ENCODE measurements around the gene ERCC1. TPM values are rescaled to one million over a fixed set of nuclear protein-coding genes. Genes with fewer than 3 reads are reported as not detected.
A peak's percentile ranks its signal among the peaks of the same experiment; 100 is the strongest.

ERCC1 gene
- total RNA-seq, 1 donor from 2014 or later: 71.8 TPM

- TF ChIP-seq CTCF (conservative IDR thresholded peaks at IDR 0.05): no peak
- Mint-ChIP-seq H3K27ac (peak within 1 kb of the TSS; percentile 95), H3K27me3 (no peaks in the 10 kb centered on the region), H3K36me3 (no peaks in the 10 kb centered on the region), H3K4me1 (ENCODE audit: unreplicated experiment) (peaks cover 8% of the 10 kb centered on the region), H3K4me3 (peak within 1 kb of the TSS; percentile 97), H3K9me3 (no peaks in the 10 kb centered on the region)
- peak; percentile 100 for DNase-seq (ENCODE audit: extremely low spot score, unreplicated experiment)
These were observed 53.1 kb downstream of the ERCC1 start, which contains the start of gene ERCC2 for GRCh38 chr19:45370410-45371204. ERCC2 (minus strand) TSS chr19:45370573; CDS start chr19:45370540, 33 bp downstream.

GRCh38 chr19:45368737-45369340 is 54.9 kb downstream of the ERCC1 start:
- H3K27ac Mint-ChIP-seq: no peak overlapping the region
- no peaks in the 10 kb centered on the region for H3K27me3 Mint-ChIP-seq
- H3K4me3 Mint-ChIP-seq: peak overlapping the region; percentile 78
- H3K4me1 Mint-ChIP-seq (ENCODE audit: unreplicated experiment): peaks cover 8% of the 10 kb centered on the region
- no peaks in the 10 kb centered on the region for H3K36me3 Mint-ChIP-seq
- DNase-seq (ENCODE audit: extremely low spot score, unreplicated experiment): no peak
- no peaks in the 10 kb centered on the region for H3K9me3 Mint-ChIP-seq
- TF ChIP-seq CTCF (conservative IDR thresholded peaks at IDR 0.05): no peak

GRCh38 chr19:45368127-45368526 is 55.6 kb downstream of the ERCC1 start:
- TF ChIP-seq CTCF (conservative IDR thresholded peaks at IDR 0.05): no peak
- H3K36me3 Mint-ChIP-seq: no peaks in the 10 kb centered on the region
- H3K4me3 Mint-ChIP-seq: peak overlapping the region; percentile 36
- peaks cover 8% of the 10 kb centered on the region for H3K4me1 Mint-ChIP-seq (ENCODE audit: unreplicated experiment)
- H3K27me3 Mint-ChIP-seq: no peaks in the 10 kb centered on the region
- no peaks in the 10 kb centered on the region for H3K9me3 Mint-ChIP-seq
- DNase-seq (ENCODE audit: extremely low spot score, unreplicated experiment): no peak
- H3K27ac Mint-ChIP-seq: no peak overlapping the region

- Mint-ChIP-seq H3K27me3 (no peaks in the 10 kb centered on the region), H3K4me1 (ENCODE audit: unreplicated experiment) (peaks cover 3% of the 10 kb centered on the region), H3K4me3 (no peak overlapping the region), H3K36me3 (peaks cover 3% of the 10 kb centered on the region), H3K9me3 (no peaks in the 10 kb centered on the region), H3K27ac (no peak overlapping the region)
- no peak for TF ChIP-seq CTCF (conservative IDR thresholded peaks at IDR 0.05)
- DNase-seq (ENCODE audit: extremely low spot score, unreplicated experiment): no peak
These were observed 59.0 kb downstream of the ERCC1 start for GRCh38 chr19:45364696-45365095.

- Mint-ChIP-seq H3K27ac (no peak overlapping the region), H3K4me3 (no peak overlapping the region), H3K27me3 (no peaks in the 10 kb centered on the region), H3K36me3 (peaks cover 3% of the 10 kb centered on the region), H3K4me1 (ENCODE audit: unreplicated experiment) (peaks cover 3% of the 10 kb centered on the region), H3K9me3 (no peaks in the 10 kb centered on the region)
- TF ChIP-seq CTCF (conservative IDR thresholded peaks at IDR 0.05): no peak
- DNase-seq (ENCODE audit: extremely low spot score, unreplicated experiment): no peak
These were observed 59.8 kb downstream of the ERCC1 start for GRCh38 chr19:45363861-45364459.
